Esophagus muscularis mucosa (tissue), 3 donors: Measurements from ENCODE around the gene BAD.

ENCODE experiments used
- POLR2A ChIP-seq: fragments of 450-650 bp; IDR thresholded peaks from one replicate; pipeline ENCODE4 v1.6.1; 2017; ENCODE audit warnings: antibody characterized with exemption, moderate library complexity, mild to moderate bottlenecking, low read depth
- POLR2AphosphoS5 ChIP-seq, 2 donors: sonication (generic); formaldehyde crosslinking; IDR thresholded peaks; one replicate each; pipeline ENCODE4 v1.6.1; 2017; ENCODE audit warnings: antibody characterized with exemption in 2 of 2
- TF ChIP-seq, protein P1 (sequence below), 3 experiments: fragments of 200-600 bp in 2 of 3; fragments of 450-650 bp in 1 of 3; sonication (generic) in 2 of 3; IDR thresholded peaks; one replicate each; pipeline ENCODE4 v1.5.1; 2017 to 2019; ENCODE audit warnings: antibody characterized with exemption in 3 of 3, mild to moderate bottlenecking in 2 of 3, moderate library complexity in 1 of 3

DNA sequence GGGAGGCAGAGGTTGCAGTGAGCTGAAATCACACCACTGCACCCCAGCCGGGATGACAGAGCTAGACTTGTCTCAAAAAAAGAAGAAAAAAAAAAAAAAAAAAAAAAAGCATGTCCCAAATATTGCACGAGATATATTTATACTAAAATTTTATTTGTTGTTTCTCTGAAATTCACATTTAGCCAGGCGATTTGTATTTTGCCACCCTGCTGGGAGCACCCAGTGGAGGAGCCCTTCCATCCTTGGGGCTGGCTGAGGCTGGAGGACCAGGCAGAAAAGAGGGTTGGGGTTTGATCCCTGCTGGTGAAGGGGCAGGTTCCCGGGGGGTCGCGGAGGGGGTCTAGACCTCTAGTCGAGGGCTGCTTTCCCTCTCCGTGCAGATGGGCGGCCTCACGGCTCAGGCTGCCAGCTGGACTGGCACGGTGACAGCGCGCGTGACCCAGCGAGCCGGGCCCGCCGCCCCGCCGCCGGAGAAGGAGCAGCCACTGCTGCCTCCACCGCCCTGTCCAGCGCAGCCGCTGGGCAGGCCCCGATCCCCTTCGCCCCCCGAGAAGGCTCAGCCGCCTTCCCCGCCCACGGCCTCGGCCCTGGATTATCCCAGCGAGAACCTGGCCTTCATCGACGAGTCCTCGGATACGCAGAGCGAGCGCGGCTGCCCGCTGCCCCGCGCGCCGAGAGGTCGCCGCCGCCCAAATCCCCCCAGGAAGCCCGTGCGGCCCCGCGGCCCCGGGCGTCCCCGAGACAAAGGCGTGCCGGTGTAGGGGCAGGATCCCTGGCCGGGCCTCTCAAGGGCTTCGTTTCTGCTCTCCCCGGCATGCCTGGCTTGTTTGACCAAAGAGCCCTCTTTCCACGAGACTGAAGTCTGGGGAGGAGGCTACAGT, 14.7 kb upstream of the BAD start:
- TF ChIP-seq, protein P1, sequence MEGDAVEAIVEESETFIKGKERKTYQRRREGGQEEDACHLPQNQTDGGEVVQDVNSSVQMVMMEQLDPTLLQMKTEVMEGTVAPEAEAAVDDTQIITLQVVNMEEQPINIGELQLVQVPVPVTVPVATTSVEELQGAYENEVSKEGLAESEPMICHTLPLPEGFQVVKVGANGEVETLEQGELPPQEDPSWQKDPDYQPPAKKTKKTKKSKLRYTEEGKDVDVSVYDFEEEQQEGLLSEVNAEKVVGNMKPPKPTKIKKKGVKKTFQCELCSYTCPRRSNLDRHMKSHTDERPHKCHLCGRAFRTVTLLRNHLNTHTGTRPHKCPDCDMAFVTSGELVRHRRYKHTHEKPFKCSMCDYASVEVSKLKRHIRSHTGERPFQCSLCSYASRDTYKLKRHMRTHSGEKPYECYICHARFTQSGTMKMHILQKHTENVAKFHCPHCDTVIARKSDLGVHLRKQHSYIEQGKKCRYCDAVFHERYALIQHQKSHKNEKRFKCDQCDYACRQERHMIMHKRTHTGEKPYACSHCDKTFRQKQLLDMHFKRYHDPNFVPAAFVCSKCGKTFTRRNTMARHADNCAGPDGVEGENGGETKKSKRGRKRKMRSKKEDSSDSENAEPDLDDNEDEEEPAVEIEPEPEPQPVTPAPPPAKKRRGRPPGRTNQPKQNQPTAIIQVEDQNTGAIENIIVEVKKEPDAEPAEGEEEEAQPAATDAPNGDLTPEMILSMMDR (IDR thresholded peaks at IDR 0.05): no peak
- no peak for TF ChIP-seq POLR2A
- TF ChIP-seq POLR2AphosphoS5 (IDR thresholded peaks at IDR 0.05): peak in 1 of 2 donors; percentile 41
